MM.1S (cell line): ENCODE measurements around the gene CDK6.

Source experiments
- DNase-seq: peaks from one replicate; pipeline ENCODE4 v3.0.0-alpha.2; 2015
- H2AFZ ChIP-seq: fragments of 300-600 bp; sonication (generic); 2 replicates; pipeline ENCODE4 v1.6.0; 2016; ENCODE audit warnings: antibody characterized with exemption, low read length
- H3F3A ChIP-seq: fragments of 300-600 bp; sonication (generic); 2 replicates; pipeline ENCODE4 v1.6.1; 2016; ENCODE audit warnings: mild to moderate bottlenecking, antibody characterized with exemption, low read length, moderate library complexity, mixed read lengths; ENCODE audit not compliant: insufficient read depth
- H3K27ac ChIP-seq: fragments of 300-600 bp; sonication (generic); 2 replicates; pipeline ENCODE4 v1.5.1; 2016; ENCODE audit warnings: mild to moderate bottlenecking, low read length
- H3K27me3 ChIP-seq: fragments of 300-600 bp; sonication (generic); replicated peaks from 2 replicates; pipeline ENCODE4 v1.6.0; 2016; ENCODE audit warnings: low read length; ENCODE audit not compliant: insufficient read depth
- H3K36me3 ChIP-seq: fragments of 300-600 bp; sonication (generic); replicated peaks from 2 replicates; pipeline ENCODE4 v1.6.1; 2016; ENCODE audit warnings: mild to moderate bottlenecking, low read length, mixed read lengths; ENCODE audit not compliant: insufficient read depth
- H3K4me1 ChIP-seq: fragments of 300-600 bp; sonication (generic); 2 replicates; pipeline ENCODE4 v1.6.1; 2016; ENCODE audit warnings: low read length, mixed read lengths
- H3K4me2 ChIP-seq: fragments of 300-600 bp; sonication (generic); 2 replicates; pipeline ENCODE4 v1.6.0; 2016; ENCODE audit warnings: low read depth, low read length
- H3K4me3 ChIP-seq: fragments of 300-600 bp; sonication (generic); 2 replicates; pipeline ENCODE4 v1.5.1; 2016; ENCODE audit warnings: low read length, mixed read lengths
- H3K79me2 ChIP-seq: fragments of 300-600 bp; sonication (generic); 2 replicates; pipeline ENCODE4 v1.6.1; 2016; ENCODE audit warnings: mixed run types, low read length, mixed read lengths
- H3K9ac ChIP-seq: fragments of 300-600 bp; sonication (generic); 2 replicates; pipeline ENCODE4 v1.6.1; 2016; ENCODE audit warnings: low read length, mixed read lengths
- H3K9me2 ChIP-seq: fragments of 300-600 bp; sonication (generic); replicated peaks from 2 replicates; pipeline ENCODE4 v1.6.1; 2016; ENCODE audit warnings: mild to moderate bottlenecking, low read length, mixed read lengths; ENCODE audit not compliant: insufficient read depth
- H3K9me3 ChIP-seq: fragments of 300-600 bp; sonication (generic); replicated peaks from 2 replicates; pipeline ENCODE4 v1.6.1; 2016; ENCODE audit warnings: mild to moderate bottlenecking, low read length, mixed read lengths; ENCODE audit not compliant: insufficient read depth
- H4K20me1 ChIP-seq: fragments of 300-600 bp; sonication (generic); 2 replicates; pipeline ENCODE4 v1.6.1; 2016; ENCODE audit warnings: mild to moderate bottlenecking, low read length, moderate library complexity, mixed read lengths; ENCODE audit not compliant: insufficient read depth
- EZH2 ChIP-seq: fragments of 300-600 bp; sonication (generic); optimal IDR thresholded peaks from 2 replicates; pipeline ENCODE3; 2017; ENCODE audit warnings: low read depth, mild to moderate bottlenecking, antibody characterized with exemption, low read length, mixed read lengths
- EZH2phosphoT487 ChIP-seq: fragments of 300-600 bp; sonication (generic); IDR thresholded peaks from 2 replicates; pipeline ENCODE4 v1.6.1; 2018; ENCODE audit warnings: antibody characterized with exemption, low read length
- TF ChIP-seq, protein P1 (sequence below): fragments of 300-600 bp; sonication (generic); IDR thresholded peaks from 2 replicates; pipeline ENCODE4 v1.5.1; 2016; ENCODE audit warnings: antibody characterized with exemption, low read length, mixed read lengths

The CDK6 gene

DNA sequence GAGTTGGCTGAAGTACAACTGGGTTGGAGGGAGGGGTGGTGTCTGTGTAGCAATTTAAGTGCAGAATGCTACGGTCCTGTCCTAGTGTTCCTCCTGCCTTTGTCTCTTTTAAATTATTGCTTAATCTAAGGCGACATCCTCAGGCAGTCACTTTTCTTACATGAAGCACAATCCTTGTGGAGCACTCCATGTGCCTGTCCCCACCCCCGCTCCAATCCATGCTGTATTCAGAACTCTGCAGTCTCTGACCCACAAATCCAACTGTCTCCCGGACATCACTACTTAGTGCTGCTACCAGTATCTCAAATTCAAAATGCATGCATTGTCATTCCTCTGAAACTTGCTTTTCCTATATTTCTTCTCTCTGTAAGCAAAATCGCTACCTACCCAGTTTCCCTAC, 154.7 kb downstream of the CDK6 start:
- Histone ChIP-seq H3K9ac (no peak overlapping the region), H3K9me3 (no peaks in the 10 kb centered on the region), H3K27ac (no peak overlapping the region), H2AFZ (no peak overlapping the region), H3K4me2 (no peak overlapping the region), H4K20me1 (no peaks in the 10 kb centered on the region), H3K79me2 (peaks cover 26% of the 10 kb centered on the region), H3F3A (no peaks in the 10 kb centered on the region), H3K4me3 (no peak overlapping the region), H3K4me1 (no peaks in the 10 kb centered on the region), H3K27me3 (no peaks in the 10 kb centered on the region), H3K9me2 (no peaks in the 10 kb centered on the region), H3K36me3 (no peaks in the 10 kb centered on the region)
- TF ChIP-seq EZH2phosphoT487 (no peak), EZH2 (no peak)
- TF ChIP-seq, protein P1, sequence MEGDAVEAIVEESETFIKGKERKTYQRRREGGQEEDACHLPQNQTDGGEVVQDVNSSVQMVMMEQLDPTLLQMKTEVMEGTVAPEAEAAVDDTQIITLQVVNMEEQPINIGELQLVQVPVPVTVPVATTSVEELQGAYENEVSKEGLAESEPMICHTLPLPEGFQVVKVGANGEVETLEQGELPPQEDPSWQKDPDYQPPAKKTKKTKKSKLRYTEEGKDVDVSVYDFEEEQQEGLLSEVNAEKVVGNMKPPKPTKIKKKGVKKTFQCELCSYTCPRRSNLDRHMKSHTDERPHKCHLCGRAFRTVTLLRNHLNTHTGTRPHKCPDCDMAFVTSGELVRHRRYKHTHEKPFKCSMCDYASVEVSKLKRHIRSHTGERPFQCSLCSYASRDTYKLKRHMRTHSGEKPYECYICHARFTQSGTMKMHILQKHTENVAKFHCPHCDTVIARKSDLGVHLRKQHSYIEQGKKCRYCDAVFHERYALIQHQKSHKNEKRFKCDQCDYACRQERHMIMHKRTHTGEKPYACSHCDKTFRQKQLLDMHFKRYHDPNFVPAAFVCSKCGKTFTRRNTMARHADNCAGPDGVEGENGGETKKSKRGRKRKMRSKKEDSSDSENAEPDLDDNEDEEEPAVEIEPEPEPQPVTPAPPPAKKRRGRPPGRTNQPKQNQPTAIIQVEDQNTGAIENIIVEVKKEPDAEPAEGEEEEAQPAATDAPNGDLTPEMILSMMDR, result no peak
- DNase-seq, result no peak

DNA sequence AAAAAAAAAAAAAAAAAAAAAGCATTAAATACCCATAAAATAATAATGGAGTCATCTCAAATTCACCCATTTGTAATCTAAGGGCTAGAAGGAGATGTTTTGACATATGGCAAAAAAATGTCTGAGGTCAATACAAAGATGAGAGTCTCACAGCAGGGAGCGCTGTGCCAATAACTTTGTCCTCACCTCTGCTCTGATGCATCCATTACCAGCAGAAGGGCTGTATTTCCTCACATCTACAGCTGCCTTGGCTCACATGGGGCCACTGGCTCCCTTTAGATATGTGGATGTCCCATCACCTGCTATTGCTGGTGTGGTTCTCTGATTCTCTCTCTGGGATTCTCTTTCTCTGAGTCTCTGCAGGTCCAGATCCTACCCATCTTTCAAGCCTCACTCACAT, 155.9 kb downstream of the CDK6 start:
- H3K4me1 ChIP-seq, result no peaks in the 10 kb centered on the region
- H3F3A ChIP-seq, result no peaks in the 10 kb centered on the region
- no peaks in the 10 kb centered on the region for H3K36me3 ChIP-seq
- no peaks in the 10 kb centered on the region for H4K20me1 ChIP-seq
- TF ChIP-seq EZH2phosphoT487 (no peak), EZH2 (no peak)
- TF ChIP-seq, protein P1, result no peak
- H3K27me3 ChIP-seq, result no peaks in the 10 kb centered on the region
- DNase-seq, result no peak
- H3K4me2 ChIP-seq, result no peak overlapping the region
- H3K27ac ChIP-seq, result no peak overlapping the region
- no peak overlapping the region for H3K4me3 ChIP-seq
- no peak overlapping the region for H3K9ac ChIP-seq
- no peaks in the 10 kb centered on the region for H3K9me3 ChIP-seq
- H3K79me2 ChIP-seq, result peaks cover 28% of the 10 kb centered on the region
- no peaks in the 10 kb centered on the region for H3K9me2 ChIP-seq
- no peak overlapping the region for H2AFZ ChIP-seq

DNA sequence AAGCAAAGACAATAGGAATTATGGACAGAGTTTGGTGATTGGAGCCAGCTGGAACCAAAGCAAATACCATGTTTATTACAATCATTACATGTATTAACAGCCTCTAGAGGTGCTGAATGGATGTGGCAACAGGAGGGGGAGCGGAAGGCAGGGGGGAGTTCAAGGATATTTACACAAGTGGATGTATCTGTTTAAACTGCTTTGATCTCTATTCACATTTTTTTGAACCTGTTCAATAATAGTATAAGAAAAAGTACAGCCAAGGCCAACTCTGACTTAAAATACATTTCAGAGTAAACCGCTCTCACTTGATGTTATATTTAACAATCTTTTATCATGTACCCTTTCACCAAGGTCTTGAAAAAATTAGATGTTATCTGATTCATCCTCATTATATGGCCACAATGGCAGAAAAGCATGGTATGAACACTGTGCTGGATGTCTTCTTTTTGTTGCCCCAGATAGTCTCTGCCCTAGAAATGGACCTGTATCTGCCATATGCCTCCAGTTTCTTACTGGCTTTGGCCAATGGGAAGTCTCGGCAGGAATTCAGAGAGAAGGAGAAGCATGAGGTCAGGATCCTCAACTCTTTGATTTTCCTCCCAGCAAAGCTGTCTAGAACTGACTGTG, 158.0 kb downstream of the CDK6 start:
- Histone ChIP-seq H3K27ac (no peak overlapping the region), H3K4me2 (no peak overlapping the region), H3K9ac (no peak overlapping the region), H3K9me2 (no peaks in the 10 kb centered on the region), H4K20me1 (no peaks in the 10 kb centered on the region), H3K9me3 (no peaks in the 10 kb centered on the region), H3K4me3 (no peak overlapping the region), H3F3A (no peaks in the 10 kb centered on the region), H3K27me3 (no peaks in the 10 kb centered on the region), H2AFZ (no peak overlapping the region), H3K4me1 (no peaks in the 10 kb centered on the region), H3K79me2 (peaks cover 28% of the 10 kb centered on the region; the same call in 1 of the 2 replicates), H3K36me3 (no peaks in the 10 kb centered on the region)
- DNase-seq, result no peak
- no peak for TF ChIP-seq EZH2phosphoT487
- no peak for TF ChIP-seq EZH2
- TF ChIP-seq, protein P1, result no peak
